SK-N-SH treated with all-trans-retinoic acid at 6 μM for 48 hours (cell line): ENCODE results near the gene RANBP1.

Experiments
- ATAC-seq: fragments of 200-7000 bp; cut with Tn5 transposase; 3 replicates; pipeline ENCODE4 v1.9.1; 2020; ENCODE audit warnings: mild to moderate bottlenecking, moderate library complexity
- ARNTL ChIP-seq: fragments of 450-650 bp; formaldehyde crosslinking; IDR thresholded peaks from 2 replicates; pipeline ENCODE4 v1.5.0; 2020; ENCODE audit warnings: low read depth, mild to moderate bottlenecking, moderate library complexity, borderline replicate concordance
- BACH2 ChIP-seq: fragments of 250-450 bp; sonication (Bioruptor Pico); IDR thresholded peaks from 2 replicates; pipeline ENCODE4 v1.9.0; 2021; ENCODE audit warnings: mild to moderate bottlenecking, borderline replicate concordance
- CSDC2 ChIP-seq: fragments of 250-450 bp; sonication (Bioruptor Pico); IDR thresholded peaks from 2 replicates; pipeline ENCODE4 v1.5.0; 2020; ENCODE audit warnings: mild to moderate bottlenecking, moderate library complexity
- CSRNP3 ChIP-seq: fragments of 250-450 bp; sonication (Bioruptor Pico); IDR thresholded peaks from 2 replicates; pipeline ENCODE4 v1.5.1; 2021; ENCODE audit warnings: mild to moderate bottlenecking, moderate library complexity
- ESRRG ChIP-seq: fragments of 250-450 bp; sonication (Bioruptor Pico); IDR thresholded peaks from 2 replicates; pipeline ENCODE4 v1.6.1; 2021; ENCODE audit warnings: mild to moderate bottlenecking
- GLIS3 ChIP-seq: fragments of 250-450 bp; sonication (Bioruptor Pico); IDR thresholded peaks from 2 replicates; pipeline ENCODE4 v1.5.0; 2020; ENCODE audit warnings: mild to moderate bottlenecking, moderate library complexity
- ISL1 ChIP-seq: fragments of 250-450 bp; sonication (Bioruptor Pico); IDR thresholded peaks from 2 replicates; pipeline ENCODE4 v2.1.2; 2022; ENCODE audit warnings: mild to moderate bottlenecking, moderate library complexity
- OSR1 ChIP-seq: fragments of 250-450 bp; sonication (Bioruptor Pico); IDR thresholded peaks from 2 replicates; pipeline ENCODE4 v1.8.0; 2022; ENCODE audit warnings: moderate library complexity, mild to moderate bottlenecking, inconsistent platforms
- PATZ1 ChIP-seq: fragments of 250-450 bp; sonication (Bioruptor Pico); IDR thresholded peaks from 2 replicates; pipeline ENCODE4 v1.8.0; 2020; ENCODE audit warnings: mild to moderate bottlenecking, moderate library complexity, borderline replicate concordance
- PPARA ChIP-seq: fragments of 250-450 bp; sonication (Bioruptor Pico); IDR thresholded peaks from 2 replicates; pipeline ENCODE4 v1.5.0; 2020; ENCODE audit warnings: mild to moderate bottlenecking, borderline replicate concordance
- RARB ChIP-seq: fragments of 250-450 bp; sonication (Bioruptor Pico); IDR thresholded peaks from 2 replicates; pipeline ENCODE4 v1.8.0; 2021; ENCODE audit warnings: mild to moderate bottlenecking, moderate library complexity
- SNAI2 ChIP-seq: fragments of 250-450 bp; sonication (Bioruptor Pico); IDR thresholded peaks from 2 replicates; pipeline ENCODE4 v1.5.0; 2020; ENCODE audit warnings: mild to moderate bottlenecking, moderate library complexity
- TCF4 ChIP-seq: fragments of 250-450 bp; sonication (Bioruptor Pico); IDR thresholded peaks from 2 replicates; pipeline ENCODE4 v1.8.0; 2021; ENCODE audit warnings: mild to moderate bottlenecking, moderate library complexity, borderline replicate concordance
- TOX ChIP-seq: fragments of 250-450 bp; sonication (Bioruptor Pico); IDR thresholded peaks from 2 replicates; pipeline ENCODE4 v1.8.0; 2021; ENCODE audit warnings: mild to moderate bottlenecking, moderate library complexity, borderline replicate concordance
- TSHZ2 ChIP-seq: fragments of 250-450 bp; sonication (Bioruptor Pico); IDR thresholded peaks from 2 replicates; pipeline ENCODE4 v1.5.0; 2020; ENCODE audit warnings: mild to moderate bottlenecking, moderate library complexity
- ZFP30 ChIP-seq: fragments of 450-650 bp; formaldehyde crosslinking; IDR thresholded peaks from 2 replicates; pipeline ENCODE4 v1.5.0; 2022; ENCODE audit warnings: mild to moderate bottlenecking, moderate library complexity
- ZNF565 ChIP-seq: fragments of 450-650 bp; formaldehyde crosslinking; conservative IDR thresholded peaks from 2 replicates; pipeline ENCODE4 v1.5.0; 2020; ENCODE audit warnings: low read depth, mild to moderate bottlenecking, moderate library complexity
- ZNF70 ChIP-seq: fragments of 450-650 bp; formaldehyde crosslinking; IDR thresholded peaks from 2 replicates; pipeline ENCODE4 v1.5.0; 2020; ENCODE audit warnings: mild to moderate bottlenecking, moderate library complexity
- ZNF8 ChIP-seq: fragments of 450-650 bp; formaldehyde crosslinking; IDR thresholded peaks from 2 replicates; pipeline ENCODE4 v1.5.0; 2020; ENCODE audit warnings: mild to moderate bottlenecking, moderate library complexity
- TF ChIP-seq, protein P1 (sequence below): fragments of 250-450 bp; sonication (Bioruptor Pico); IDR thresholded peaks from 2 replicates; pipeline ENCODE4 v1.5.1; 2020; ENCODE audit warnings: low read depth, mild to moderate bottlenecking, moderate library complexity
- TF ChIP-seq, protein P2 (sequence below): fragments of 250-450 bp; sonication (Bioruptor Pico); IDR thresholded peaks from 2 replicates; pipeline ENCODE4 v1.8.0; 2021; ENCODE audit warnings: low read depth, mild to moderate bottlenecking, moderate library complexity, borderline replicate concordance

RANBP1 gene

DNA sequence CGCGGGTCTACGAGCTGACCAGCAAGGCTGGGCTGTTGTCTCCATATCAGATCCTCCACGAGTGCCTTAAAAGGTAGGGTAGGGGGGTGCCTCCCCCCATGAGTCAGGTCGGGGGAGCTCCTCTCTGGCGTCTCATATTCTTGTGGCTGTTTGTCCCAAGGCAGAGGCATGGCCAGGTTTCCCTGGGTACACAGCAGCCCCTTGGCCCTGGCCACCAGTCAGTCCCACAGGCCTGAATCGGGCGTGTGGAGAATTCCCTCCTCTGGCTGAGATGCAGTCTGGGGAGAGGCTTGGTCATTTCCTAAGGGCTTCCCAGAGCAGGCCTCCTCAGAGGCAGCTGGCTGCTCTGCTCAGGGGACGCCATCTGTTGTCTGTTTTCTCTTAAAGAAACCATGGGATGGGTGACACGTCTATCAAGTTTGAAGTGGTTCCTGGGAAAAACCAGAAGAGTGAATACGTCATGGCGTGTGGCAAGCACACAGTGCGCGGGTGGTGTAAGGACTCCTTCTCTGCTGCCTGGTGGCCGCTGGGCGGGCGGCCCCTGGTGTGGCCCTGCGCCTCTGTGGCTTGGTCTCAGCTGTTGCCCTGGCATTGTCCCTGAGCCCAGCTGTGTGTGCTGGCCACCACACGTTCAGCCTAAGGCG is 9.6 kb upstream of the RANBP1 start:
- TF ChIP-seq, protein P1, sequence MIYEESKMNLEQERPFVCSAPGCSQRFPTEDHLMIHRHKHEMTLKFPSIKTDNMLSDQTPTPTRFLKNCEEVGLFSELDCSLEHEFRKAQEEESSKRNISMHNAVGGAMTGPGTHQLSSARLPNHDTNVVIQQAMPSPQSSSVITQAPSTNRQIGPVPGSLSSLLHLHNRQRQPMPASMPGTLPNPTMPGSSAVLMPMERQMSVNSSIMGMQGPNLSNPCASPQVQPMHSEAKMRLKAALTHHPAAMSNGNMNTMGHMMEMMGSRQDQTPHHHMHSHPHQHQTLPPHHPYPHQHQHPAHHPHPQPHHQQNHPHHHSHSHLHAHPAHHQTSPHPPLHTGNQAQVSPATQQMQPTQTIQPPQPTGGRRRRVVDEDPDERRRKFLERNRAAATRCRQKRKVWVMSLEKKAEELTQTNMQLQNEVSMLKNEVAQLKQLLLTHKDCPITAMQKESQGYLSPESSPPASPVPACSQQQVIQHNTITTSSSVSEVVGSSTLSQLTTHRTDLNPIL (CRISPR knock-in tag) = no peak
- TF ChIP-seq CSRNP3 (CRISPR knock-in tag) (no peak), SNAI2 (CRISPR knock-in tag) (no peak)
- TF ChIP-seq, all 23 proteins: peak for 0
- ATAC-seq = no peak

GRCh38 chr22:20106849-20107237 is 9.1 kb upstream of the RANBP1 start:
- no peak for TF ChIP-seq BACH2 (CRISPR knock-in tag)
- no peak for TF ChIP-seq OSR1
- no peak for TF ChIP-seq ZNF70 (CRISPR knock-in tag)
- no peak for TF ChIP-seq ZNF8 (CRISPR knock-in tag)
- TF ChIP-seq, protein P2, sequence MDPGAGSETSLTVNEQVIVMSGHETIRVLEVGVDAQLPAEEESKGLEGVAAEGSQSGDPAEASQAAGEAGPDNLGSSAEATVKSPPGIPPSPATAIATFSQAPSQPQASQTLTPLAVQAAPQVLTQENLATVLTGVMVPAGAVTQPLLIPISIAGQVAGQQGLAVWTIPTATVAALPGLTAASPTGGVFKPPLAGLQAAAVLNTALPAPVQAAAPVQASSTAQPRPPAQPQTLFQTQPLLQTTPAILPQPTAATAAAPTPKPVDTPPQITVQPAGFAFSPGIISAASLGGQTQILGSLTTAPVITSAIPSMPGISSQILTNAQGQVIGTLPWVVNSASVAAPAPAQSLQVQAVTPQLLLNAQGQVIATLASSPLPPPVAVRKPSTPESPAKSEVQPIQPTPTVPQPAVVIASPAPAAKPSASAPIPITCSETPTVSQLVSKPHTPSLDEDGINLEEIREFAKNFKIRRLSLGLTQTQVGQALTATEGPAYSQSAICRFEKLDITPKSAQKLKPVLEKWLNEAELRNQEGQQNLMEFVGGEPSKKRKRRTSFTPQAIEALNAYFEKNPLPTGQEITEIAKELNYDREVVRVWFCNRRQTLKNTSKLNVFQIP (CRISPR knock-in tag) = no peak
- TF ChIP-seq ARNTL (CRISPR knock-in tag) = no peak
- no peak for TF ChIP-seq TOX (CRISPR knock-in tag)
- TF ChIP-seq, protein P1 (CRISPR knock-in tag) = no peak

DNA sequence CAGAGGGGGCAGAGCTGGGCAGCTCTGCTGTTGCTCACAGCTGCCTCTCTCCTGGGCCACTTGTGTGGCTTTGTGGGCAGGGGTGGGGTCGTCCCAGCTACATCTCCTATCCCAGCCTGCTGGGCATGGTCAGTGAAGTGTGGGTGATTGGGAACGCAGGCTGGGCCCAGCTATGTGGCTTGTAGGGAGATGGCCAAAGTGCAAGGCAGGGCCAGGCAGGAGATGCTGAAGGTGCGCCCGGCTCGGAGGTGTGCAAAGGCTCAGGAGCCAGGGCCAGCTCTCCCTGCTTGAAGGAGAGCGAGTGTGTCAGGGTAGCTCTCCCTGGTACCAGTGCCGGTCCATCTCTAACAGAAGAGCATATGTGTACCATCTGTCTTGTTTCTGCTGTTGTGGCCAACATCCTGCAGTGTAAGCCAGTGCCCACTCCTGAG is 8.4 kb upstream of the RANBP1 start:
- ATAC-seq = no peak
- TF ChIP-seq ISL1 (CRISPR knock-in tag) (no peak), ZFP30 (CRISPR knock-in tag) (no peak), CSRNP3 (CRISPR knock-in tag) (no peak), ESRRG (CRISPR knock-in tag) (no peak), TOX (CRISPR knock-in tag) (no peak), ZNF565 (CRISPR knock-in tag) (no peak), RARB (CRISPR knock-in tag) (no peak), SNAI2 (CRISPR knock-in tag) (no peak), PPARA (CRISPR knock-in tag) (no peak), TCF4 (CRISPR knock-in tag) (no peak), TSHZ2 (CRISPR knock-in tag) (no peak), ZNF8 (CRISPR knock-in tag) (no peak), CSDC2 (CRISPR knock-in tag) (no peak), ARNTL (CRISPR knock-in tag) (no peak), PATZ1 (no peak), OSR1 (no peak), GLIS3 (CRISPR knock-in tag) (no peak), ZNF70 (CRISPR knock-in tag) (no peak)
- TF ChIP-seq, protein P1 (CRISPR knock-in tag) = no peak
- TF ChIP-seq, protein P2 (CRISPR knock-in tag) = no peak

More at GRCh38 chr22:20106849-20107237, 9.1 kb upstream of the RANBP1 start:
- ATAC-seq = no peak
